Measurements from ENCODE around the gene ADAM10. TPM values are rescaled to one million over a fixed set of nuclear protein-coding genes. Genes with fewer than 3 reads are reported as not detected.

Gene ADAM10
- total and polyA plus RNA-seq, 11 donors = 8.4 to 128 (median 67.0) TPM

- no peaks in the 10 kb centered on the region for H3K9me3 ChIP-seq
- WGBS, 4 donors = 65 to 83% (median 73%) methylated on average over 4 of the region's 4 CpGs
- intact Hi-C loops (cut with DNase I) = loop anchor here in 3 of 10 donors (10.0 kb wide), 4 partner anchors 148 to 552 kb away; no protein-coding TSS in a partner anchor
- no peak overlapping the region for H3K27ac ChIP-seq
- H3K4me3 ChIP-seq = no peak overlapping the region
- no peak for TF ChIP-seq CTCF (IDR thresholded peaks at IDR 0.05)
- no peak for TF ChIP-seq POLR2A (IDR thresholded peaks at IDR 0.05)
- no peak for ATAC-seq
- no peaks in the 10 kb centered on the region for H3K36me3 ChIP-seq
- no peaks in the 10 kb centered on the region for H3K27me3 ChIP-seq
- no peak for DNase-seq
- peaks cover 0 to 76% (median 42%) of the 10 kb centered on the region in 12 donors for H3K4me1 ChIP-seq
Observed at GRCh38 chr15:58777107-58777506, 27.6 kb upstream of the ADAM10 start.

DNA sequence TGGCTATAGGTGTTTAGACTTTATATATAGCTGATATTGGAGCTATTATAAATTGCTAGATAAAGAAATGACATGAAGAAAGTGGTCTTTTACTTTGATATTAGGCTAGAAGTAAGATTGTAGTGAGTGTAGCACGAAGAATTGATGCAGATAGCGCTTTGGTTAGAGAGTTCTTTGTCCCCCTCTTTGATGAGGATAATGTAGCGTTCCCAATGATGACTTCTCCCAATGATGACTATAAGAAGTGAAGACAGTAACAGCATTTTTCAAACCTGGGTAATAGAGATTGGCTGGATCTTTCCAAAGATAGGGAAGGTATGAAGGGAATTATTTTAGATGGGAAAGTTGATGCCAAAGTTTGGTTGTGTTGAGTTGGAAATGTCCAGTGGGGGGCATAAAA, 25.9 kb upstream of the ADAM10 start:
- intact Hi-C loops (cut with DNase I) = loop anchor here in 3 of 10 donors (10.0 kb wide), 4 partner anchors 149 to 551 kb away; no protein-coding TSS in a partner anchor
- Histone ChIP-seq H3K36me3 (no peaks in the 10 kb centered on the region), H3K27ac (no peak overlapping the region), H3K27me3 (no peaks in the 10 kb centered on the region), H3K4me1 (peaks cover 0 to 66% (median 39%) of the 10 kb centered on the region in 12 donors), H3K9me3 (no peaks in the 10 kb centered on the region), H3K4me3 (no peak overlapping the region)
- 92 to 97% (median 95%) methylated on average over 3 of the region's 3 CpGs for WGBS, 4 donors
- no peak for ATAC-seq
- DNase-seq = no peak
- TF ChIP-seq CTCF (IDR thresholded peaks at IDR 0.05) = no peak
- TF ChIP-seq POLR2A (IDR thresholded peaks at IDR 0.05) = no peak

GRCh38 chr15:58773024-58773423, 23.5 kb upstream of the ADAM10 start:
- H3K4me1 ChIP-seq = peaks cover 0 to 66% (median 39%) of the 10 kb centered on the region in 12 donors
- peak overlapping the region in 10 of 12 donors; percentile 7 to 99 (median 98) for H3K27ac ChIP-seq
- H3K9me3 ChIP-seq = no peaks in the 10 kb centered on the region
- H3K27me3 ChIP-seq = no peaks in the 10 kb centered on the region
- peak overlapping the region; percentile 79 to 99 (median 93) for H3K4me3 ChIP-seq
- TF ChIP-seq POLR2A (IDR thresholded peaks at IDR 0.05) = no peak
- no peak for TF ChIP-seq CTCF (IDR thresholded peaks at IDR 0.05)
- no peak for DNase-seq
- intact Hi-C loops (cut with DNase I) = loop anchor here in 4 of 10 donors (5.0 to 10.0 kb wide), 6 partner anchors 152 to 548 kb away; partner anchors contain the start of gene SLTM (in 2 of the 4)
- no peak for ATAC-seq
- WGBS, 4 donors = 39 to 58% (median 42%) methylated on average over 4 of the region's 4 CpGs
- H3K36me3 ChIP-seq = no peaks in the 10 kb centered on the region

GRCh38 chr15:58771621-58772250, 22.2 kb upstream of the ADAM10 start:
- H3K27ac ChIP-seq = peak overlapping the region; percentile 90 to 99 (median 98)
- peak overlapping the region; percentile 79 to 99 (median 93) for H3K4me3 ChIP-seq
- intact Hi-C loops (cut with DNase I) = loop anchor here in 7 of 10 donors (1.0 to 10.0 kb wide), 10 partner anchors 21 to 547 kb away; partner anchors contain the start of genes ADAM10 (in 3 of the 7) and SLTM (in 3 of the 7)
- TF ChIP-seq POLR2A (IDR thresholded peaks at IDR 0.05) (no peak), CTCF (IDR thresholded peaks at IDR 0.05) (no peak)
- 0% methylated on average over 29 to 40 of the region's 40 CpGs for WGBS, 4 donors
- H3K9me3 ChIP-seq = no peaks in the 10 kb centered on the region
- no peaks in the 10 kb centered on the region for H3K27me3 ChIP-seq
- H3K4me1 ChIP-seq = peaks cover 0 to 56% (median 37%) of the 10 kb centered on the region in 12 donors
- DNase-seq (peak; percentile 39 to 77 (median 59)), ATAC-seq (peak; percentile 2 to 48 (median 26))
- H3K36me3 ChIP-seq = no peaks in the 10 kb centered on the region
